NT2/D1 (cell line): ENCODE results near the gene ANTXR2.

Source experiments
- SUZ12 ChIP-seq: IDR thresholded peaks from 2 replicates; pipeline ENCODE4 v1.6.1; 2011; ENCODE audit not compliant: insufficient read length, insufficient read depth; ENCODE audit errors: extremely low read depth
- YY1 ChIP-seq: IDR thresholded peaks from 2 replicates; pipeline ENCODE4 v1.6.1; 2011; ENCODE audit not compliant: insufficient read length, insufficient read depth
- ZNF274 ChIP-seq: IDR thresholded peaks from 2 replicates; pipeline ENCODE4 v1.6.1; 2011; ENCODE audit warnings: mild to moderate bottlenecking, low read depth, low read length

GRCh38 chr4:80082693-80083092 is 9.7 kb upstream of the ANTXR2 start:
- no peak for TF ChIP-seq YY1
- no peak for TF ChIP-seq SUZ12
- TF ChIP-seq ZNF274: no peak
